IMR-90 (cell line): Measurements from ENCODE around the gene TSKU. TPM values are rescaled to one million over a fixed set of nuclear protein-coding genes. Genes with fewer than 3 reads are reported as not detected.
A peak's percentile ranks its signal among the peaks of the same experiment; 100 is the strongest.

Source experiments
- ATAC-seq: fragments of 200-7000 bp; cut with Tn5 transposase; 2 replicates; pipeline ENCODE4 v1.9.1; 2020; ENCODE audit warnings: low read depth, mild to moderate bottlenecking, moderate library complexity
- BruUV-seq: library from RNA; stranded (reverse); fragments of 400-500 nt; replicated peaks from 2 replicates; lab custom pipeline; 2021; lab: Mats Ljungman, UMichigan
- CTCF ChIA-PET: fragments of 300-600 bp; formaldehyde crosslinking; extraction: SDS; loops from one replicate; lab custom pipeline; 2021; ENCODE audit warnings: antibody characterized with exemption; lab: Yijun Ruan, JAX
- POLR2A ChIA-PET: fragments of 300-600 bp; sonication (Branson Sonifier 250); formaldehyde crosslinking; loops from one replicate; lab custom pipeline; 2022; ENCODE audit warnings: antibody characterized with exemption; ENCODE audit not compliant: unreplicated experiment; lab: Charles Lee
- DNase-seq: peaks from one replicate; pipeline ENCODE4 v3.0.0; 2013
- H2AFZ ChIP-seq: replicated peaks from 2 replicates; pipeline ENCODE3; 2013; ENCODE audit warnings: low read length, mild to moderate bottlenecking; ENCODE audit not compliant: poor library complexity
- H2AK5ac ChIP-seq: 2 replicates; pipeline ENCODE4 v1.6.1; 2013; ENCODE audit warnings: low read depth, low read length, inconsistent platforms
- H2AK9ac ChIP-seq: replicated peaks from 2 replicates; pipeline ENCODE3; 2013; ENCODE audit warnings: mild to moderate bottlenecking, low read depth, low read length, moderate library complexity; ENCODE audit not compliant: poor library complexity
- H2BK120ac ChIP-seq: 2 replicates; pipeline ENCODE4 v1.6.1; 2013; ENCODE audit warnings: low read depth, low read length, inconsistent platforms
- H2BK15ac ChIP-seq: 3 replicates; pipeline ENCODE4 v1.6.1; 2013; ENCODE audit warnings: low read depth, low read length, inconsistent platforms
- H2BK20ac ChIP-seq: 2 replicates; pipeline ENCODE4 v1.6.1; 2013; ENCODE audit warnings: low read depth, mild to moderate bottlenecking, inconsistent platforms, low read length, moderate library complexity
- H2BK5ac ChIP-seq: 2 replicates; pipeline ENCODE4 v1.6.1; 2013; ENCODE audit warnings: mild to moderate bottlenecking, low read depth, low read length, inconsistent platforms; ENCODE audit not compliant: poor library complexity, severe bottlenecking
- H3K14ac ChIP-seq: replicated peaks from 2 replicates; pipeline ENCODE4 v1.6.1; 2013; ENCODE audit warnings: low read depth, low read length, inconsistent platforms
- H3K18ac ChIP-seq: 2 replicates; pipeline ENCODE4 v1.6.1; 2013; ENCODE audit warnings: low read depth, low read length, control low read depth
- H3K23ac ChIP-seq: 2 replicates; pipeline ENCODE4 v1.6.1; 2013; ENCODE audit warnings: low read depth, low read length, inconsistent platforms
- H3K27ac ChIP-seq: 2 replicates; pipeline ENCODE4 v1.5.1; 2013; ENCODE audit warnings: mild to moderate bottlenecking, control low read depth, low read length; ENCODE audit not compliant: insufficient read depth
- H3K27me3 ChIP-seq: 2 replicates; pipeline ENCODE4 v1.6.1; 2013; ENCODE audit warnings: low read length; ENCODE audit not compliant: control insufficient read depth, insufficient read depth
- H3K36me3 ChIP-seq: 2 replicates; pipeline ENCODE4 v1.6.1; 2013; ENCODE audit warnings: low read length, mixed read lengths; ENCODE audit not compliant: control insufficient read depth, insufficient read depth
- H3K4ac ChIP-seq: 2 replicates; pipeline ENCODE4 v1.6.1; 2013; ENCODE audit warnings: low read depth, low read length, inconsistent platforms
- H3K4me1 ChIP-seq: 2 replicates; pipeline ENCODE4 v1.6.1; 2013; ENCODE audit warnings: low read length, mixed read lengths; ENCODE audit not compliant: control insufficient read depth, insufficient read depth
- H3K4me2 ChIP-seq: 2 replicates; pipeline ENCODE4 v1.6.1; 2013; ENCODE audit warnings: low read depth, mild to moderate bottlenecking, control low read depth, low read length, moderate library complexity
- H3K4me3 ChIP-seq: 2 replicates; pipeline ENCODE4 v1.5.1; 2013; ENCODE audit warnings: low read depth, mild to moderate bottlenecking, control low read depth, low read length, moderate library complexity; ENCODE audit not compliant: insufficient read depth
- H3K56ac ChIP-seq: 2 replicates; pipeline ENCODE4 v1.6.1; 2013; ENCODE audit warnings: low read length, inconsistent platforms; ENCODE audit not compliant: insufficient read depth; ENCODE audit errors: extremely low read depth
- H3K79me1 ChIP-seq, 2 experiments: 2 replicates each; pipeline ENCODE4 v1.6.1; 2013; ENCODE audit warnings: low read length in 2 of 2, inconsistent platforms in 1 of 2, low read depth in 1 of 2
- H3K9ac ChIP-seq: 2 replicates; pipeline ENCODE4 v1.6.1; 2013; ENCODE audit warnings: low read depth, low read length, control low read depth
- H3K9me1 ChIP-seq: 2 replicates; pipeline ENCODE4 v1.6.1; 2013; ENCODE audit warnings: low read length, inconsistent platforms; ENCODE audit not compliant: insufficient read depth
- H3K9me3 ChIP-seq: 2 replicates; pipeline ENCODE4 v1.6.1; 2013; ENCODE audit warnings: low read length; ENCODE audit not compliant: control insufficient read depth, insufficient read depth
- H4K20me1 ChIP-seq: 2 replicates; pipeline ENCODE4 v1.6.1; 2013; ENCODE audit warnings: low read length, inconsistent platforms; ENCODE audit not compliant: insufficient read depth
- H4K5ac ChIP-seq: 2 replicates; pipeline ENCODE4 v1.6.1; 2013; ENCODE audit warnings: mild to moderate bottlenecking, low read depth, low read length, control low read depth
- H4K8ac ChIP-seq, 2 experiments: 2 replicates each; pipeline ENCODE4 v1.6.1; 2013; ENCODE audit warnings: low read depth in 2 of 2, low read length in 2 of 2, control low read depth in 1 of 2, inconsistent platforms in 1 of 2
- H4K91ac ChIP-seq: 2 replicates; pipeline ENCODE4 v1.6.1; 2013; ENCODE audit warnings: low read depth, low read length, inconsistent platforms; ENCODE audit not compliant: insufficient read depth
- BHLHE40 ChIP-seq: fragments of 150-350 bp; IDR thresholded peaks from 2 replicates; pipeline ENCODE4 v1.6.1; 2016; ENCODE audit warnings: mild to moderate bottlenecking, low read depth, low read length
- CEBPB ChIP-seq: IDR thresholded peaks from 2 replicates; pipeline ENCODE4 v1.6.1; 2012; ENCODE audit warnings: low read depth, low read length, improper control_type of control experiment
- CHD1 ChIP-seq: IDR thresholded peaks from 2 replicates; pipeline ENCODE4 v1.6.1; 2012; ENCODE audit warnings: low read depth, low read length, improper control_type of control experiment
- ELK1 ChIP-seq: fragments of 150-350 bp; IDR thresholded peaks from 2 replicates; pipeline ENCODE4 v1.6.1; 2016; ENCODE audit warnings: low read depth, mild to moderate bottlenecking, low read length, moderate library complexity, borderline replicate concordance
- FOS ChIP-seq: fragments of 150-350 bp; IDR thresholded peaks from 2 replicates; pipeline ENCODE4 v1.6.1; 2016; ENCODE audit warnings: low read depth, low read length
- MAFK ChIP-seq: IDR thresholded peaks from 2 replicates; pipeline ENCODE4 v1.6.1; 2012; ENCODE audit warnings: low read depth, low read length, improper control_type of control experiment
- MAZ ChIP-seq: IDR thresholded peaks from 2 replicates; pipeline ENCODE4 v1.6.1; 2012; ENCODE audit warnings: low read depth, mild to moderate bottlenecking, low read length, improper control_type of control experiment, moderate library complexity, borderline replicate concordance
- MXI1 ChIP-seq: IDR thresholded peaks from 2 replicates; pipeline ENCODE4 v1.6.1; 2012; ENCODE audit warnings: low read depth, mild to moderate bottlenecking, low read length, moderate library complexity, borderline replicate concordance
- NFE2L2 ChIP-seq: fragments of 150-350 bp; IDR thresholded peaks from 2 replicates; pipeline ENCODE4 v1.6.1; 2016; ENCODE audit warnings: low read depth, mild to moderate bottlenecking, low read length
- POLR2A ChIP-seq: IDR thresholded peaks from 2 replicates; pipeline ENCODE4 v1.6.1; 2012; ENCODE audit warnings: mild to moderate bottlenecking, low read depth, low read length
- RAD21 ChIP-seq: IDR thresholded peaks from 2 replicates; pipeline ENCODE4 v1.6.1; 2012; ENCODE audit warnings: low read length, improper control_type of control experiment
- RCOR1 ChIP-seq: IDR thresholded peaks from 2 replicates; pipeline ENCODE4 v1.6.1; 2012; ENCODE audit warnings: mild to moderate bottlenecking, low read length, improper control_type of control experiment; ENCODE audit not compliant: insufficient replicate concordance
- RFX5 ChIP-seq: IDR thresholded peaks from 2 replicates; pipeline ENCODE4 v1.8.0; 2012; ENCODE audit warnings: low read depth, mild to moderate bottlenecking, low read length, moderate library complexity
- SMC3 ChIP-seq: fragments of 150-350 bp; IDR thresholded peaks from 2 replicates; pipeline ENCODE4 v1.6.1; 2016; ENCODE audit warnings: low read depth, mild to moderate bottlenecking, antibody characterized with exemption, low read length, moderate library complexity
- WGBS, 2 experiments: methylation state at CpG; one replicate each; pipeline versions ENCODE4 v1.1.5 to v1.1.7; 2013; ENCODE audit warnings: missing lambda C conversion rate in 2 of 2; ENCODE audit not compliant: insufficient read length in 1 of 2; ENCODE audit errors: extremely low coverage in 2 of 2; 5-methylcytosine and 5-hydroxymethylcytosine counted together
- dilution Hi-C: fragments of 300-500 bp; cut with HindIII; formaldehyde crosslinking; loops from one replicate; pipeline ENCODE4 v1.14.3; 2018; ENCODE audit warnings: low sequenced_read_pairs; ENCODE audit not compliant: unreplicated experiment
- in situ Hi-C: fragments of 300-500 bp; cut with MboI; formaldehyde crosslinking; loops from 3 replicates; pipeline ENCODE4 v1.14.3; 2019; ENCODE audit warnings: low sequenced_read_pairs, inconsistent platforms, mixed read lengths
- intact Hi-C: fragments of 100-400 bp; cut with micrococcal nuclease; formaldehyde crosslinking; loops from 2 replicates; pipeline ENCODE4 v1.10.0; 2022
- polyA plus RNA-seq, 3 experiments: library from polyadenylated mRNA; depleted of rRNA; stranded (reverse); fragments of >200 nt; gene quantifications; 2 replicates each; pipeline ENCODE4 v1.2.3, GENCODE V29; 2012; ENCODE audit warnings: low replicate concordance in 1 of 3
- total RNA-seq: library from RNA; depleted of rRNA; stranded (reverse); fragments of >200 nt; gene quantifications from 2 replicates; pipeline ENCODE4 v1.2.3, GENCODE V29; 2012
- TF ChIP-seq, protein P1 (sequence below): conservative IDR thresholded peaks from 2 replicates; pipeline ENCODE4 v1.5.1; 2012; ENCODE audit warnings: mild to moderate bottlenecking, low read depth, low read length, improper control_type of control experiment

TSKU gene
- total and polyA plus RNA-seq, 2 of the 4 experiments (the other 2 are of a cell fraction) = 6.8 to 26.6 TPM

- H3K4ac ChIP-seq = no peak overlapping the region
- no peak overlapping the region for H2AK9ac ChIP-seq
- dilution Hi-C loops (no loop called here), in situ Hi-C loops (loop anchor here (5.0 kb wide), 1 partner anchor 47 kb away; no protein-coding TSS in a partner anchor), intact Hi-C loops (no loop called here)
- no peak overlapping the region for H2BK5ac ChIP-seq
- H4K5ac ChIP-seq = no peak overlapping the region
- H3K56ac ChIP-seq = no peak overlapping the region
- H3K4me3 ChIP-seq = no peak overlapping the region
- ATAC-seq = no peak
- H3K9me3 ChIP-seq = no peaks in the 10 kb centered on the region
- H3K27ac ChIP-seq = no peak overlapping the region
- H3K27me3 ChIP-seq = no peaks in the 10 kb centered on the region
- H3K79me1 ChIP-seq = peaks cover 33 to 88% of the 10 kb centered on the region in 2 experiments
- no peak overlapping the region for H2AFZ ChIP-seq
- H2BK15ac ChIP-seq = no peak overlapping the region; the same call in 2 of the 3 replicates
- no peak overlapping the region for H3K14ac ChIP-seq
- no peak overlapping the region for H3K23ac ChIP-seq
- BruUV-seq = no TSS peak
- CTCF ChIA-PET = interaction anchor here (1.0 kb wide), 1 partner anchor 130 kb away, joined by 3 read pairs; no protein-coding TSS in a partner anchor
- peak overlapping the region; percentile 53; the same call in 1 of the 2 replicates for H2AK5ac ChIP-seq
- no peak overlapping the region for H2BK120ac ChIP-seq
- POLR2A ChIA-PET = no interaction called here
- H3K36me3 ChIP-seq = peaks cover 18% of the 10 kb centered on the region; the same call in 1 of the 2 replicates
- no peak overlapping the region for H4K8ac ChIP-seq
- WGBS, 2 experiments = 80% methylated on average over 4 of the region's 10 CpGs; no CpG with 5 or more reads in 1 of the 2 experiments
- no peak overlapping the region for H3K18ac ChIP-seq
- H4K91ac ChIP-seq = no peak overlapping the region
- DNase-seq = no peak
- peaks cover 19% of the 10 kb centered on the region for H3K9me1 ChIP-seq
- no peak overlapping the region for H3K9ac ChIP-seq
- H3K4me2 ChIP-seq = no peak overlapping the region
- H4K20me1 ChIP-seq = peaks cover 89% of the 10 kb centered on the region
- peaks cover 14% of the 10 kb centered on the region; the same call in 1 of the 2 replicates for H3K4me1 ChIP-seq
- no peak overlapping the region for H2BK20ac ChIP-seq
- no peak for TF ChIP-seq MXI1
- TF ChIP-seq NFE2L2 = no peak
- TF ChIP-seq ELK1 = no peak
- no peak for TF ChIP-seq SMC3
- no peak for TF ChIP-seq MAZ
- TF ChIP-seq MAFK = no peak
- no peak for TF ChIP-seq FOS
- TF ChIP-seq CEBPB = no peak
- TF ChIP-seq, protein P1, sequence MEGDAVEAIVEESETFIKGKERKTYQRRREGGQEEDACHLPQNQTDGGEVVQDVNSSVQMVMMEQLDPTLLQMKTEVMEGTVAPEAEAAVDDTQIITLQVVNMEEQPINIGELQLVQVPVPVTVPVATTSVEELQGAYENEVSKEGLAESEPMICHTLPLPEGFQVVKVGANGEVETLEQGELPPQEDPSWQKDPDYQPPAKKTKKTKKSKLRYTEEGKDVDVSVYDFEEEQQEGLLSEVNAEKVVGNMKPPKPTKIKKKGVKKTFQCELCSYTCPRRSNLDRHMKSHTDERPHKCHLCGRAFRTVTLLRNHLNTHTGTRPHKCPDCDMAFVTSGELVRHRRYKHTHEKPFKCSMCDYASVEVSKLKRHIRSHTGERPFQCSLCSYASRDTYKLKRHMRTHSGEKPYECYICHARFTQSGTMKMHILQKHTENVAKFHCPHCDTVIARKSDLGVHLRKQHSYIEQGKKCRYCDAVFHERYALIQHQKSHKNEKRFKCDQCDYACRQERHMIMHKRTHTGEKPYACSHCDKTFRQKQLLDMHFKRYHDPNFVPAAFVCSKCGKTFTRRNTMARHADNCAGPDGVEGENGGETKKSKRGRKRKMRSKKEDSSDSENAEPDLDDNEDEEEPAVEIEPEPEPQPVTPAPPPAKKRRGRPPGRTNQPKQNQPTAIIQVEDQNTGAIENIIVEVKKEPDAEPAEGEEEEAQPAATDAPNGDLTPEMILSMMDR = no peak
- TF ChIP-seq RFX5 = no peak
- TF ChIP-seq POLR2A = no peak
- TF ChIP-seq RAD21 = no peak
- no peak for TF ChIP-seq BHLHE40
- TF ChIP-seq CHD1 = no peak
- TF ChIP-seq RCOR1 = no peak
Observed at GRCh38 chr11:76788661-76789442, 5.7 kb downstream of the TSKU start.
